DND-41 (cell line): ENCODE data around the gene HNRNPU.

Experiments
- ATAC-seq: fragments of 200-7000 bp; cut with Tn5 transposase; 3 replicates; pipeline ENCODE4 v1.9.1; 2021; ENCODE audit warnings: low read depth; ENCODE audit not compliant: insufficient read depth
- DNase-seq: peaks from one replicate; pipeline ENCODE4 v3.0.0-alpha.2; 2020
- H2AFZ ChIP-seq: 2 replicates; pipeline ENCODE4 v1.6.0; 2012; ENCODE audit warnings: low read depth, low read length
- H3K27ac ChIP-seq: 2 replicates; pipeline ENCODE4 v1.5.1; 2012; ENCODE audit warnings: low read length, inconsistent platforms
- H3K27me3 ChIP-seq: fragments of 200-600 bp; sonication (generic); 2 replicates; pipeline ENCODE4 v1.6.0; 2012; ENCODE audit warnings: low read length, mild to moderate bottlenecking, inconsistent platforms; ENCODE audit not compliant: insufficient read depth, poor library complexity
- H3K36me3 ChIP-seq: 2 replicates; pipeline ENCODE4 v1.5.1; 2012; ENCODE audit warnings: low read length, inconsistent platforms; ENCODE audit not compliant: insufficient read depth
- H3K4me1 ChIP-seq: 2 replicates; pipeline ENCODE4 v1.5.1; 2012; ENCODE audit warnings: mild to moderate bottlenecking, low read length; ENCODE audit not compliant: insufficient read depth
- H3K4me2 ChIP-seq: 2 replicates; pipeline ENCODE4 v1.6.0; 2012; ENCODE audit warnings: mild to moderate bottlenecking, moderate library complexity, low read length, inconsistent platforms; ENCODE audit not compliant: insufficient read depth
- H3K4me3 ChIP-seq, 2 experiments: fragments of 200-600 bp in 1 of 2; shearing (Covaris generic) in 1 of 2; 2 replicates each; pipeline ENCODE4 v1.5.1; 2012 to 2016; ENCODE audit warnings: inconsistent platforms in 2 of 2, low read length in 2 of 2, mild to moderate bottlenecking in 2 of 2, low read depth in 1 of 2, moderate library complexity in 1 of 2
- H3K79me2 ChIP-seq: 2 replicates; pipeline ENCODE4 v1.6.0; 2012; ENCODE audit warnings: low read length, inconsistent platforms; ENCODE audit not compliant: insufficient read depth
- H3K9ac ChIP-seq: 2 replicates; pipeline ENCODE4 v1.6.0; 2012; ENCODE audit warnings: low read depth, mild to moderate bottlenecking, inconsistent platforms, low read length, moderate library complexity
- H3K9me3 ChIP-seq: 2 replicates; pipeline ENCODE4 v1.5.1; 2012; ENCODE audit warnings: low read length, moderate library complexity, mild to moderate bottlenecking, inconsistent platforms; ENCODE audit not compliant: insufficient read depth, severe bottlenecking
- H4K20me1 ChIP-seq: 2 replicates; pipeline ENCODE4 v1.6.0; 2012; ENCODE audit warnings: low read length; ENCODE audit not compliant: insufficient read depth
- CTCF ChIP-seq: IDR thresholded peaks from 2 replicates; pipeline ENCODE4 v1.5.1; 2012; ENCODE audit warnings: borderline replicate concordance, low read length, moderate library complexity, mild to moderate bottlenecking; ENCODE audit not compliant: poor library complexity, severe bottlenecking; ENCODE audit errors: extremely low read depth
- EZH2 ChIP-seq: IDR thresholded peaks from 3 replicates; pipeline ENCODE4 v1.6.1; 2012; ENCODE audit warnings: borderline replicate concordance, low read depth, mild to moderate bottlenecking, moderate library complexity, low read length, inconsistent platforms; ENCODE audit not compliant: severe bottlenecking

The HNRNPU gene

GRCh38 chr1:244802041-244802440, 62.3 kb downstream of the HNRNPU start:
- Histone ChIP-seq H4K20me1 (no peaks in the 10 kb centered on the region), H3K9me3 (no peaks in the 10 kb centered on the region), H3K4me3 (no peak overlapping the region), H3K27me3 (no peaks in the 10 kb centered on the region), H3K4me2 (no peak overlapping the region), H3K4me1 (peaks cover 10% of the 10 kb centered on the region; the same call in 1 of the 2 replicates), H2AFZ (no peak overlapping the region), H3K79me2 (no peaks in the 10 kb centered on the region), H3K27ac (no peak overlapping the region), H3K36me3 (no peaks in the 10 kb centered on the region), H3K9ac (no peak overlapping the region)
- TF ChIP-seq CTCF (no peak), EZH2 (no peak)
- ATAC-seq (no peak), DNase-seq (no peak)

GRCh38 chr1:244801246-244801645, 63.1 kb downstream of the HNRNPU start:
- Histone ChIP-seq H3K4me2 (peak overlapping the region; percentile 40; the same call in 1 of the 2 replicates), H3K4me3 (no peak overlapping the region), H3K9me3 (no peaks in the 10 kb centered on the region), H3K4me1 (peaks cover 10% of the 10 kb centered on the region; the same call in 1 of the 2 replicates), H3K36me3 (no peaks in the 10 kb centered on the region), H3K79me2 (no peaks in the 10 kb centered on the region), H2AFZ (peak overlapping the region; percentile 9; the same call in 1 of the 2 replicates), H4K20me1 (no peaks in the 10 kb centered on the region), H3K9ac (no peak overlapping the region), H3K27ac (no peak overlapping the region), H3K27me3 (no peaks in the 10 kb centered on the region)
- ATAC-seq (peak; percentile 92), DNase-seq (peak; percentile 68)
- TF ChIP-seq EZH2: no peak
- peak; percentile 81 for TF ChIP-seq CTCF

- Histone ChIP-seq H2AFZ (peak overlapping the region; percentile 13; the same call in 1 of the 2 replicates), H3K4me1 (peaks cover 10% of the 10 kb centered on the region; the same call in 1 of the 2 replicates), H3K79me2 (no peaks in the 10 kb centered on the region), H3K4me3 (no peak overlapping the region), H4K20me1 (no peaks in the 10 kb centered on the region), H3K36me3 (no peaks in the 10 kb centered on the region), H3K27ac (no peak overlapping the region), H3K9me3 (no peaks in the 10 kb centered on the region), H3K27me3 (no peaks in the 10 kb centered on the region), H3K9ac (0 out of 2 replicates have a peak overlapping the region, but pooled peaks have one; percentile 6), H3K4me2 (no peak overlapping the region)
- ATAC-seq (0 out of 3 replicates have a peak, but pooled peaks have one; percentile 13), DNase-seq (no peak)
- TF ChIP-seq CTCF (no peak), EZH2 (no peak)
Measured at GRCh38 chr1:244800821-244801220, 63.5 kb downstream of the HNRNPU start.
